Fibroblast of lung (primary cell): ENCODE data around the gene HCRTR2. TPM values are rescaled to one million over a fixed set of nuclear protein-coding genes. Genes with fewer than 3 reads are reported as not detected.
A peak's percentile ranks its signal among the peaks of the same experiment; 100 is the strongest.
"Not testable (repeated sequence)": the region's sequence is repeated elsewhere in the genome, so short reads cannot be mapped to it uniquely, and the experiment has no call there.

ENCODE experiments used
- DNase-seq, 2 donors: peaks; one replicate each; pipeline versions ENCODE4 v3.0.0 to v3.0.0-alpha.2; 2010; ENCODE audit warnings: low read depth in 2 of 2
- H2AFZ ChIP-seq: 2 replicates; pipeline ENCODE4 v1.5.1; 2012; ENCODE audit warnings: low read length, control low read depth, inconsistent platforms
- H3K27ac ChIP-seq: 2 replicates; pipeline ENCODE4 v1.5.1; 2011; ENCODE audit warnings: low read length, control low read depth; ENCODE audit not compliant: insufficient read depth
- H3K27me3 ChIP-seq: 2 replicates; pipeline ENCODE4 v1.5.1; 2011; ENCODE audit warnings: mild to moderate bottlenecking, low read length; ENCODE audit not compliant: control insufficient read depth, insufficient read depth
- H3K36me3 ChIP-seq: 2 replicates; pipeline ENCODE4 v1.5.1; 2011; ENCODE audit warnings: low read length; ENCODE audit not compliant: control insufficient read depth, insufficient read depth
- H3K4me1 ChIP-seq: 2 replicates; pipeline ENCODE4 v1.5.1; 2011; ENCODE audit warnings: low read length; ENCODE audit not compliant: control insufficient read depth, insufficient read depth; ENCODE audit errors: extremely low read depth
- H3K4me2 ChIP-seq: 2 replicates; pipeline ENCODE4 v1.5.1; 2011; ENCODE audit warnings: low read length, control low read depth; ENCODE audit not compliant: insufficient read depth; ENCODE audit errors: extremely low read depth
- H3K4me3 ChIP-seq, 4 experiments: fragments of 200-600 bp in 1 of 4; sonication (generic) in 1 of 4; replicated peaks in 1 of 4; 2 replicates each; pipeline ENCODE4 v1.5.1; 2011 to 2016; ENCODE audit warnings: low read length in 4 of 4, low read depth in 3 of 4, mild to moderate bottlenecking in 3 of 4, control low read depth in 2 of 4, inconsistent platforms in 1 of 4, mixed read lengths in 1 of 4; ENCODE audit not compliant: insufficient read depth in 1 of 4; ENCODE audit errors: control extremely low read depth in 1 of 4
- H3K79me2 ChIP-seq: 2 replicates; pipeline ENCODE4 v1.5.1; 2012; ENCODE audit warnings: mild to moderate bottlenecking, low read length, inconsistent platforms; ENCODE audit not compliant: control insufficient read depth, insufficient read depth
- H3K9ac ChIP-seq: 2 replicates; pipeline ENCODE4 v1.5.1; 2011; ENCODE audit warnings: mild to moderate bottlenecking, low read length, control low read depth; ENCODE audit not compliant: insufficient read depth
- H3K9me3 ChIP-seq: 2 replicates; pipeline ENCODE4 v1.5.1; 2012; ENCODE audit warnings: low read depth, low read length; ENCODE audit not compliant: control insufficient read depth, insufficient read depth
- H4K20me1 ChIP-seq: 2 replicates; pipeline ENCODE4 v1.5.1; 2011; ENCODE audit warnings: low read length; ENCODE audit not compliant: control insufficient read depth, insufficient read depth; ENCODE audit errors: extremely low read depth
- EZH2 ChIP-seq: IDR thresholded peaks from 2 replicates; pipeline ENCODE4 v1.5.1; 2012; ENCODE audit warnings: low read length, control low read depth, mild to moderate bottlenecking; ENCODE audit errors: missing control alignments
- polyA plus RNA-seq, 2 donors: library from polyadenylated mRNA; depleted of rRNA in 1 of 2; stranded (reverse) in 1 of 2; unstranded in 1 of 2; fragments of >200 nt; gene quantifications; 2 replicates each; pipeline ENCODE4 v1.2.1, GENCODE V29; 2011 to 2012; ENCODE audit warnings: missing spikeins in 1 of 2
- total RNA-seq: library from RNA; depleted of rRNA; stranded (reverse); fragments of >200 nt; gene quantifications from 2 replicates; pipeline ENCODE4 v1.2.1, GENCODE V29; 2014
- TF ChIP-seq, protein P1 (sequence below), 2 donors: IDR thresholded peaks in 1 of 2; conservative IDR thresholded peaks in 1 of 2; 1 replicate in 1 of 2; 2 replicates in 1 of 2; pipeline ENCODE4 v1.5.1; 2011 to 2012; ENCODE audit warnings: low read length in 2 of 2, control low read depth in 1 of 2, inconsistent platforms in 1 of 2, low read depth in 1 of 2, mild to moderate bottlenecking in 1 of 2

Gene HCRTR2
- total and polyA plus RNA-seq, 2 donors (not counting 1 experiment from before 2014, with no cell fraction given), result not detected

DNA sequence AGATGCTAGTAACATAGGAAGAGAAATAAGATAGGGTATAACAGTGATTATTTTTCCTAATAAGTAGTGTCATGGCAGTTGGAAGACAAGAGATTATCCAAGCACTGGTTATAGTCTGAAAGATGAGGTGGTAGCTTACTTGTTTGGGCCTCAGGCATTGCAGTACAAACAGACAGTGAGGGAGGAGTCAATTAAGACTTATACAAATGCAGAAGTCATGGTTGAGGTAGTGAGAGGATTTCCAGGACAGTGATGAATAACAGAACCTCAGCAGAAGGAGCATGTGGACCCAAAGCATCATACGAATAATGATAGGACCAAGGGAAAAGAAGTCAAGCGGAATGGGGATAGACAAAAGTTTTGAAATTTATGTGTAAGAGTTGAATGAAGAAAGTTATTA, 53.5 kb downstream of the HCRTR2 start:
- Histone ChIP-seq H3K79me2 (no peaks in the 10 kb centered on the region), H3K27ac (no peak overlapping the region), H3K4me3 (no peak overlapping the region), H3K9me3 (no peaks in the 10 kb centered on the region), H3K27me3 (no peaks in the 10 kb centered on the region), H3K4me2 (no peak overlapping the region), H3K9ac (no peak overlapping the region), H3K36me3 (no peaks in the 10 kb centered on the region), H3K4me1 (no peaks in the 10 kb centered on the region), H2AFZ (no peak overlapping the region), H4K20me1 (no peaks in the 10 kb centered on the region)
- TF ChIP-seq, protein P1, sequence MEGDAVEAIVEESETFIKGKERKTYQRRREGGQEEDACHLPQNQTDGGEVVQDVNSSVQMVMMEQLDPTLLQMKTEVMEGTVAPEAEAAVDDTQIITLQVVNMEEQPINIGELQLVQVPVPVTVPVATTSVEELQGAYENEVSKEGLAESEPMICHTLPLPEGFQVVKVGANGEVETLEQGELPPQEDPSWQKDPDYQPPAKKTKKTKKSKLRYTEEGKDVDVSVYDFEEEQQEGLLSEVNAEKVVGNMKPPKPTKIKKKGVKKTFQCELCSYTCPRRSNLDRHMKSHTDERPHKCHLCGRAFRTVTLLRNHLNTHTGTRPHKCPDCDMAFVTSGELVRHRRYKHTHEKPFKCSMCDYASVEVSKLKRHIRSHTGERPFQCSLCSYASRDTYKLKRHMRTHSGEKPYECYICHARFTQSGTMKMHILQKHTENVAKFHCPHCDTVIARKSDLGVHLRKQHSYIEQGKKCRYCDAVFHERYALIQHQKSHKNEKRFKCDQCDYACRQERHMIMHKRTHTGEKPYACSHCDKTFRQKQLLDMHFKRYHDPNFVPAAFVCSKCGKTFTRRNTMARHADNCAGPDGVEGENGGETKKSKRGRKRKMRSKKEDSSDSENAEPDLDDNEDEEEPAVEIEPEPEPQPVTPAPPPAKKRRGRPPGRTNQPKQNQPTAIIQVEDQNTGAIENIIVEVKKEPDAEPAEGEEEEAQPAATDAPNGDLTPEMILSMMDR (conservative IDR thresholded peaks at IDR 0.05 in 1 of 2, IDR thresholded peaks at IDR 0.05 in 1 of 2; ENCODE audit: low read depth in 1 of 2, low read length in 2 of 2), result no peak
- TF ChIP-seq EZH2, result no peak
- DNase-seq, result no peak

DNA sequence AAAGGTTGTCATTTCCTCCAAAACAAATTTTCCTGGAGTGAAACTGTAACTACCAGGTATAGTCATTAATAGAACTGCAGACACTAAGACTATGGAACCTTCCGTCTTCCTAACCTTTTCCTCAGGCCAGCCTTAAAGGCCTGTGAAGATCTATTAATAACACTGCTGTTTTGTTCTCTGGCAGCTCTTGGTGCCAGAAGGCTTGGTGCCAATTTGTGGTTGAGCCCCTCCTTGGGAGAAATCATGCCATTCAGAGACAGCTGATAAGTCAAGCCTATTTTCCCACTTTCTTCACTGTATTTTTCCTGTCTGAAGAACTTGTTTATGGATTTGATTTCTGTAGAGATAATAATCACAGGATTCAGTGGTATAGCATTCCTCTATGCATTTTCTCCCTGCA, 64.8 kb downstream of the HCRTR2 start:
- Histone ChIP-seq H3K9ac (no peak overlapping the region), H3K4me1 (no peaks in the 10 kb centered on the region), H3K27me3 (no peaks in the 10 kb centered on the region), H3K36me3 (no peaks in the 10 kb centered on the region), H3K4me3 (no peak overlapping the region), H4K20me1 (no peaks in the 10 kb centered on the region), H3K4me2 (no peak overlapping the region), H2AFZ (no peak overlapping the region), H3K79me2 (no peaks in the 10 kb centered on the region), H3K9me3 (no peaks in the 10 kb centered on the region), H3K27ac (no peak overlapping the region)
- TF ChIP-seq, protein P1 (conservative IDR thresholded peaks at IDR 0.05 in 1 of 2, IDR thresholded peaks at IDR 0.05 in 1 of 2; ENCODE audit: low read depth in 1 of 2, low read length in 2 of 2), result no peak
- TF ChIP-seq EZH2, result no peak
- peak; percentile 53 to 62 for DNase-seq

DNA sequence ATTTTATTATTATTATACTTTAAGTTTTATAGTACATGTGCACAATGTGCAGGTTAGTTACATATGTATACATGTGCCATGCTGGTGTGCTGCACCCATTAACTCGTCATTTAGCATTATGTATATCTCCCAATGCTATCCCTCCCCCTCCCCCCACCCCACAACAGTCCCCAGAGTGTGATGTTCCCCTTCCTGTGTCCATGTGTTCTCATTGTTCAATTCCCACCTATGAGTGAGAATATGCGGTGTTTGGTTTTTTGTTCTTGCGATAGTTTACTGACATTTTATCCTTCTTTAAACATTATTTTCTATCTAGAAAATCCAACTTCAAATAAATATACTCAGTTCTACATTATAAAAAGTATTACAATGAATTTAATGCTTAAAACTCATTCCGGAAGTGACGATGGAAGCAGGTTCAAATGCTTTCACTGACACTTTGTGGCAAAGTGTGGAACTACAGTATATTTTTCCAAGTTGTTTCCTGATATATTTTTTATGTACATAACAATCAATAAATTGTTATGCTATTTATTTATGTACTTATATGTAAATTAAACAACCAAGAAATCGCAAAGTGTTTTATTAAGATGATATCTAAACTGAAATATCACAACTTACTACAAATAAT, 66.8 kb downstream of the HCRTR2 start:
- TF ChIP-seq, protein P1 (conservative IDR thresholded peaks at IDR 0.05 in 1 of 2, IDR thresholded peaks at IDR 0.05 in 1 of 2; ENCODE audit: low read depth in 1 of 2, low read length in 2 of 2), result peak; percentile 37 to 62
- DNase-seq, result peak; percentile 19 to 64

More for the DNA sequence above, 66.8 kb downstream of the HCRTR2 start:
- H3K4me3 ChIP-seq, H3K4me1 ChIP-seq, H4K20me1 ChIP-seq, H3K9me3 ChIP-seq, H3K9ac ChIP-seq, H3K79me2 ChIP-seq, H3K4me2 ChIP-seq, H3K36me3 ChIP-seq, H3K27me3 ChIP-seq, H3K27ac ChIP-seq, H2AFZ ChIP-seq: not testable (repeated sequence)
